Measurements from ENCODE around the gene EPX.

- TF ChIP-seq CTCF (IDR thresholded peaks at IDR 0.05) (no peak), ZFX (IDR thresholded peaks at IDR 0.05; ENCODE audit: borderline replicate concordance) (no peak)
These were observed 4.9 kb upstream of the EPX start for GRCh38 chr17:58187675-58188074.
